Measurements from ENCODE around the gene ID2.
"Not testable (repeated sequence)": the region's sequence is repeated elsewhere in the genome, so short reads cannot be mapped to it uniquely, and the experiment has no call there.

The ID2 gene

DNA sequence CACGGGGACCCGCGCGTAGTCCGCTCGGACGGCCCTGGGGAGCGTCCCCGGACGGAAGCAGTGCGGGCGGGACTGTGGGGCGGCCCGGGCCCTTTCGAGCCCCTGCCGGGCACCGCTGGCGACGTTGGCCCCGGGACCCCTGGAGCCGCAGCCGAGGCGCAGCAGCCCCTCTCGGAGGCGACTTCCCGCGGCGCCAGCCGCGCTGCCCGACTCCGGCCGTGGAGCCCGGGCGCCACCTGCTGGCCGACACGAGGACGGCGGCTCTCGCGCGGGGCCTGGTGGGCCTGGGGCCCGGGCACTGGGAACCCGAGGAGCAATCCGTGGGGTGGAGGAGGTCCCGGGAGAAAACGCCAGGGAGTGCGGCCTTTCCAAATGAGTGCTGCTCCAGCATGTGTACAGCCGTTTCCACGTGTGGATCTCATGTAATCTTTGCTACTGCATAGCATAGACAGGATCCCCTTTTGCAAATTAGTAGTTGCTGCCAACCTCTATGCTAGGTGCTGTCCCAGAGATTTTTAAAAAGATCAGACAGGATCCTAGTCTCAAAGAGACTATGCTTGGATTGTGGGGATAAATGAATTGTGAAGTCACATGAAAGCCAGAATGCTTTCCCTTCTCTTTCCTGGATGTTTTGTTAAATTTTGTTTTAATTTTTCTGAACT, 4.0 kb downstream of the ID2 start:
- peak; percentile 29 to 81 for DNase-seq

DNA sequence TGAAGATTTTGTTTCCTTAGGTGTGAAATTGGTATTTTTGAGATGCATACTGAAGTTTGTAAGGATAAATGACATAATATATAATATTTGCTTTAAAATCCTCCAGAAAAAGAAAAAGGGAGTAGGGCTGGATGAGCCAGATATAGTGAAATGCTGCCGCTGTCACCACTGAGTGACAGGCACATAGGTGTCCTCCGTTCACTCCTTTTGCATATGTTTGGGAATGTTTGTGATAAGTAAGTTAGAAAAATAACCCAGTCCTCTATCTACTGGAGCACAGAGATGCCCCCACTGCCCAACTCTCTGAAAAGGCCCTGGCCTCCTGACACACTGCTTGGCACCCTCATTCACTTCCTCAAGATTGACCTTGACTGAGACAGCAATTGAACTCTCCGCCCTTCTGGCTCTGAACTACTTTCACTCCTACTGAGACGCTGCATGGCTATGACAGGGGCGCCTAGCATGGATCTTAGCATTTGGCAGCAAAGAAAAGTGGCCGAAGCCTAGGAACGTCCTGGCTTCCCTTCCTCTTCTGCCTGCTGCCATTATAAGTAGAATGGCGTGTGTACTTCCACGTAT, 10.1 kb downstream of the ID2 start:
- DNase-seq: no peak

DNA sequence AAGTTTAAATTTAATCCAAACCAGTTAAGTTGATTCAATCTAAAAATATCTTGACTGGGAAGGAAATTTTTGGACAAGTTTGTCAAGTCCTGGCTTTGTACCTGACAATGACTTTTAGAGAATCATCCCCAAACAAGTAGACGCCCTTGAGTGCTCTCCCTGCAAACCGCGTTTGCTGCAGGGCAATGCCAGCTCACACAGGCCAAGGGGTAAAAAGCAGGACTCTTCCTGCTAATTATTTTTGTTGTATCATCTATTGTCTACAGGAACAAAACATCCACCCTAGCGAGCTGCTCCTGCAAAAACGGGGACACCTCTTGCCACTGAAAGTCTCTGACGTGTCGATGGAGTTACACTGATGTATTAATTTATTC, 10.9 kb downstream of the ID2 start:
- DNase-seq: no peak

DNA sequence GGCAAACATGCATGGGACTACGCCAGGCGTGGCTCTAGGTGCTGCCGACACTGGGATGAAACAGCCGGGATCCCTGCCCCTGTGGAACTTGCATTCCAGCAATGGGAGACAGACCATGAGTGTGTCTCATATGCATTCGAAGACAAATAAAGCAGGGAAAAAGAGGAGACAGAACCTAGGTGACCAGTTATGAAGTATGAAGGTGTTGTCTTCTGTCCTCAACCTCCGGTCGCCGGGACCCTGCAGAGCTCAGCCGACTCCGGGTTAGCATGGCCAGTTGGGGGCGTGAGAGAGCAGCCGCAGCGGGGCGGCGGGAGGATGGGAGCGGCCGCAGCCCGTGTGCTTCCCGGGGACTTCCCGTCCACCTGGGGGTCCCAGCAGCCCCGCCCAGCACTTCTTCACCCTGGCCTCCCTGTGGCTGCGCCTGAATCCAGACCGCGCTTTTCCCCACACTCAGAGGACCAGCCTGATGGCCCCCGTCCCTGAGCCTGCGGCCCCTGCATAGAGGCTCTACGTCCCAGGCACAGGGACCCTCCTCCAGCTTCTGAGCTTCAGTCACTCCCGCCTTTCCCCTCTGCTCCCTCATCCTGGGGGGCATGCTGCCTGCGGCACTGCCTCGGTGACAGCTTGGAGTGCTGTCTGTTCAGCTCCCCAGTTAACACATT, 11.4 kb downstream of the ID2 start:
- DNase-seq: peak in 1 of 2 donors; percentile 34

DNA sequence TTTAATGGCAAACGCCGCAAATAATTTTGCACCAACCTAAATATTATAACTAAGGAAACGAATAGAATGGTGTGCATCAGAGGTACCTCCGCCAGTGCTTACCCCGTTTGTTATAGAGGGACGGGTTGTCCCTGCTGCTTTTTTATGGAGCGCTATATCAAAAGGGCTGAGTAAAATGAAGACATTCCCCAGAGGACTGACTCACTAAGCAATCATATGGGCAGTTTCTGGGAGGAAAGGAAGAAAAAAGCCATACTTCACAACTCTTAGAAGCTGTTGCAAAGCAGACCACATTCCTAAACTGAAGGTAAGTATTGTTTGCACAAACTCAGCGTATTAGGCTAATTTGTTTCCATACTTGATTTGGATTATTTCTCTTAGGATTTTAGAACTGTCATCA, 12.9 kb downstream of the ID2 start:
- DNase-seq: no peak

DNA sequence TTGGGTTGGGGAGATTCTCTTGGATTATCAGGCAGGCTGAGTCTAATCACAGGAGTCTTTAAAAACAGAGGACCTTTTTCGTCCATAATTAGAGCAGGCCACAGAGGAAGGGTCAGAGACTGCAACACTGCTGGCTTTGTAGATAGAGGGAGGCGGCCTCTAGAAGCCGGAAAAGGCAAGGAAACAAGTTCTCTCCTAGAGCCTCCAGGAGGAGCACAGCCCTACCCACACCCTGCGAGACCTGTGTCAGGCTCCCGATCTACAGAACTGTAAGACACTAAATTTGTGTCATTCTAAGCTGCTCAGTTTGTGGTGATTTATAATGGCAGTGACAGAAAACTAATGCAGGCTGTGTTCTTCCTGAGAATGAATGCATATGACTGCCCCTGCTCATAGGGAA, 15.3 kb downstream of the ID2 start:
- no peak for DNase-seq

DNA sequence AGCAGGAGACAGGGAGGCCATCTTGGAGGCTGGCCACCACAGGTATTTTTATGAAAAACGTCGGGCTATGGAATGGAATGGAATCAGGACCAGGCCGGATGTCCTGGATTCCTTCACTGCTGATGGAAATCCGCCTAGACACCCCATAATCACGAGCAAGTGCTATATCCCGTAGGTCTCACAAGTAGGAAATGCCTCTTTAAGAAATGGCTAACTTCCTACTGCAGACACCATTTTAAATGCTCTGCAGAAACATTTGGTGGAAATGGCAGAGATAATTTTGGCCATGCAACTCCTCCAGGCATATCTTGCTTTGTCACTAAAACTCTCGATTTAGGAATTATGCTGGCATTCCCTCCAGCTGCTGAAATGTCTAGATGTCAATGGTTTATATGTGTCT, 18.0 kb downstream of the ID2 start:
- no peak for DNase-seq

DNA sequence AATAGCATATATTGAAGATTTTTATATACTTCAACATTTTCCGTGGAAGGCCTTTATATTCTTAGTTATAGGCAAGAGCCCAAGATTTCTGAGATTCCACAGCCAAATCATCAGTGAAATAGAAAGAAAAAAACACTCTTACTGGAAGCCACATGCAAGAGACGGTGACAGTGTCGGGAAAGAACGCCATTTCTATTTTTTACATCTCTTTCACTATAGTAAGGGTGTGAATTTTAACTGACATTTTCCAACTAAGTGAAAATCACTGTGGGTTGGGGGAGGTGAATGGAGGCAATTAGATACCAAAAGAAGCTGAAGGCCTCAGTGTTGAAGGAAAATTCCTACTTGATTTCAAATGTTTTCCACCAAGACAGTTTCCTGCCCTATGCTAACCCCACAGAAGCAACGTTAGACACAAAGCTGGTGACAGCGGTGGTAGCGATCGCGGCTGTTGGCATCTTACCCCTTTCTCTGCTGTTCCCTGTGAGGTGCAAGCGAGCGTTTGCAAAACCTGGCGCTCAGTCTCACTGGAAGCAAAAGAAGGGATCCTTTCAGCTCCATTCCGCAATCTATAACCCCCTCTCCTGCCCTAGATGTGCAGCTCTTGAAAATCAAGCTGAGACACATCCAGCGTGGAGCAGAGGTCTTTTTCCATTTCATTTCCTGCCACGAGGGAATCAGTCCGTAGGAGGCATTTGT, 20.0 kb downstream of the ID2 start:
- no peak for DNase-seq

DNA sequence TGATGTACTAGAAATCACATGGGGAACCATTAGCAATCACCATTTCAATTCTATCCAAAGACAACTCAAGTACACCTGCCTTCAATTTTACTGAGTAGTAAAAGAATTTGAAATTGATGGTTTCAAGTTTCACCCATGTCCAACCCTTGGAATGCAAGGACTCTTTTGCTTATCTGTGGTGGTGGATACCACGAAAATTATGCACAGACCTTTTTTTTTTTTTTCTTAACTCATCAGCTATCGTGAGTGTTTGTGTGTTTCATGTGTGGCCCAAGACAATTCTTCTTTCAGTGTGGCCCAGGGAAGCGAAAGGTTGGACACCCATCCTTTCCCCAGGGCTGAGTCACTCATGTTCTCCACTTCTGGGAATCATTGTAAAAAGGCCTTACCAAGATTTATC, 23.1 kb downstream of the ID2 start:
- no peak for DNase-seq

DNA sequence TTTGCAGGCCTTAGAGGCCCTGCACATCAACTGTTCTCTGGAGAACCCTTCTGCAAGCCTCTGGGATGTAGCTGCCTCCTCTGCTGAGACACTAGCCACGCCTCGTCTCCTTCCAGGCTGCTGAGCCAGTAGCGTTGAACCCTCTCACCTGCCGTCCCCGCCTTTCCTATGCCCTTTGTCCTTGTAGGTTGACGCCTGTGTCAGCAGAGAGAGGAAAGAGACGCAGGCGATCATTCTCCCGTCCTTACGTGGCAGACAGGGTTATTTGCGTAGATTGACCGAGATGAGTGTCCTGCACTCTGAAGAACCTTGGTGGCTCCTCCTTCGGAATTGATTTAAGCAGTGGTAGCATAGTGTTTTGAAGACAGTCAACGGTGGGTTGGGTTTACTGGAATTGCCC, 27.8 kb downstream of the ID2 start:
- no peak for DNase-seq

DNA sequence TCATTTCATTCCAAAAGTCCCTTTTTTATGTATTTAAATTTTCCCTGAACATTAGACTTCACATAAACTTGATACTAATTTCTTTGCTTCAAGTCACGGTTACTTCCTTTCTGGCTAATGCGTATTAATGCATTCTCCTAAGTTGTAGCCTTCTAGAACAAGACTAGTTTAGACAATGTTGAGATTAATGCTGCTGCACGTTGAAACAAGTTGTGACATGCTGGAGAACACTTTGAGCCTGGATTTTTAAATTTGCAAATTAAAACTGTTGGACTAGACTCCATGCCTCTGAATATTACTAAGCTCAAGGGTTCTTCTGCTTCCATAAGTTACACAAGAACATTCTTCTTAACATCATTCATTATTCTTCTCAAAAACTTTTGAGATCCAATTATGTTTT, 29.1 kb downstream of the ID2 start:
- no peak for DNase-seq

DNA sequence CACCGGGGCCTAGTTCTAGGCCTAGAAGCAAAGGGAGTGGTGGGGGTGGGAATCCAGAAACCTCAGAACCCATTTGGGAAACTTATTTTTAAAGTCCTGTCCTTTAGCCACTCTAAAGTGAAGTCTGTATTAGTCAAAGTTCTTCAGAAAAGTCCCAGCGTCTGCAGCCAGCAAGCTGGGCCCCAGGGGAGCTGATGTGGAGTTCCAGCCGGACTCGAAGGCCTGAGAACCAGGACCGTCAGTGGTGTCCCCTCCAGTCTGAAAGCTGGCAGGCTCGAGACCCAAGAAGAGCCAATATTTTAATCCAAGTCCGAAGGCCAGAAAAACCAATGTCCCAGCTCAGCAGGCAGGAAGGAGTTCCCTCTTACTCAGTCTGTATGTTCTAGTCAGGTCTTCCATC, 32.4 kb downstream of the ID2 start:
- DNase-seq: no peak

DNA sequence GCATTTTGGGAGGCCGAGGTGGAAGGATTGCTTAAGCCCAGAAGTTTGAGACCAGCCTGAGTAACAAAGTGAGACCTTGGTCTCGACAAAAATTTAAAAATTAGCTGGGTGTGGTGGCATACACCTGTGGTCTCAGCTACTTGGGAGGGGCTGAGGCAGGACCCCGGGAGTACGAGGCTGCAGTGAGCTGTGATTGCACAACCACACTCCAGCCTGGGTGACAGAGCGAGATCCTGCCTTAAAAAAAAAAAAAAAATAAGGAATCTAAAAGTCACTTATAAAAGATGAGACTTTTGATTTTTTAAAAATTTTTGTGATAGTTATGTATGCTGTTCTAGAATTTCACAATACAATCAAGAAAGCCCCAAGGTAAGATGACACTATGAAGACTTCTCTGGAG, 33.1 kb downstream of the ID2 start:
- DNase-seq: no peak

DNA sequence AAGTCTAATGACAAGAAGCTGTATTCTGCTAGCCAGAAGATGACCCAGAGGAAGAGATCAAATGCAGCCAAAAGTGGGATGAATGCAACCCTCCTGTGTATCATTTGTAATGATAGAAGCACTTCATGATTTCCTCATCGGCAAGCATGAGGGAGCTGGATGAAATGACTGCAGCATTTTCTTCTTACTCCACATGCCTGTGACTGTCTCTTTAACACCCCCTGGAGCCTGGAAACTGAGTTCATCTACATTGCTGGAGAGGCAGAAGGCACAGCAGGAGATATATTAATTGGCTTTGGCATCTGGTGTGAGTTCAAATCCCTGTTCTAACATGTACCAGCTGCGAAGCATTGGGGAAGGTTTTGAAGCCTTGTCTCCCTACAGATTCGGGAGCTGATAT, 37.7 kb downstream of the ID2 start:
- no peak for DNase-seq

DNA sequence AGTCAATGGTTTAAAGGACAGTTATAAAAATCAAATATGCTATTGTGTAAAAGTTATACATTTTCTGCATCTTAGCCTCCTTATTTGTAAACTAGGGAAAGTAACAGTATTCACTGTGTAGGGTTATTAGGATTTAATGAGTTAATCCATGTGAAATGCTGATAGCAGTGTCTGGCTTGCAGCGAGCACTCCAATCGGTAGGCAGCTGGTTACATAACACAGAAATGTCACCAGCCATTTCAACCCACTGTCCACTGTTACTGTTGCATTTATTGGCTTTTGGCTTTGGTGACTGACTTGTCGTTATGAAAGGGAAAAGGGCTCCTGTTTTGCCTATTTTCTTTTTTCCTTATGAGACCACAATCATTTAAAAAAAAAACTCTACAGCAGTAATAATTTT, 38.9 kb downstream of the ID2 start:
- no peak for DNase-seq

DNA sequence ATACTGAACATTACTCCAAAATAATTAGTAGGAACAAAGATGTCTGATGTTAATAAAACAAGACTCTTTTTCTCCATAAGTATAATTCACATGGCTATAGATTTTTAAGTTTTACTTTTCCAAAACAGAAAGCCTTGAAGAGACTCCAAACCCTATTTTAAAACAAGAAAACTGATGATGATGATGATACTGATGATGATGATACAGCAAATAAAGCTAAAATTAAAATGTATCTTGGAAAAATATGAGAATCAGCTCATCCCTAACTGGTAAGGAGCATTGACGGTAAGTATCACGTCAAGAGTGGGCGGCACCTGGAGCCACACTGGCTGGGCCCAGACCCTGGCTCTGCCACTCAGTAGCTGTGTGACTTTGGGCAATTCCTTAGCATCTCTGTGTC, 39.6 kb downstream of the ID2 start:
- DNase-seq: no peak

DNA sequence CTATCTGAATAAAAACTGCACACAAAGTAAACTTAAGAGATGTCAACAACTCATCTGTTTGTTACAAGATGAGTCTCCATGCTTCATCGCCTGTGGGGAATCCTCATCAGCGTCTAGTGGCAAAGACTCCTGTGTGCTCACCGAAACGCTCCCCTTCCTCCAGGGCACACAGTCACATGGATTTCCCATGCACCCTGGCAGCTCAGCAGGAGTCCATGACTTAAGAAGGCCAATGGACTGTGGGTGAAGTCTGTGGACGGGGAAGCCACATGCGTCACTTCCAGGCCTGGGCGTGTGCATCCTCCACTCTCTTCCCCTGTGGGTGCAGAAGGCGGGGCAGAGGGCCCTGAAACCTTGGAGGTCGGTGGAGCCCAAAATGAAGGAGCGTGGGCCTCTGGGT, 41.1 kb downstream of the ID2 start:
- DNase-seq: no peak

DNA sequence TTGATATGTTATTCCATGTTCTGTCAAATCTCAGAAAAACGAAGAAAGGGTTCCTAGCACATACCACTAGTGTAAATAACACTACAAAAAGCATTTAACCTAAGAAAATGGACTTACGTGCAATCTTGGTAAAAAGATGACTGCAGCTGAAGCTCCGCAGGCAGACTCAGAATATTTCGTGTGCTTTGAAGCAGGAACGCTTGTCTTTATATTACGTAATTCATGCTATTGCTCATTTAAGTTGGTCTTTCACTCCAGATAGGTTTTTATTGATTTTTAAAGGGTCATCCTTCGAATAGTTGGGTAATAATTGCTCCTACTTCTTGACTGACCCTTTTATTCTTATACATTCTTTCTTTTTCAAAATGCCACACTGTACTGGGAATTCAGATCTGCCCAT, 44.0 kb downstream of the ID2 start:
- DNase-seq: no peak

DNA sequence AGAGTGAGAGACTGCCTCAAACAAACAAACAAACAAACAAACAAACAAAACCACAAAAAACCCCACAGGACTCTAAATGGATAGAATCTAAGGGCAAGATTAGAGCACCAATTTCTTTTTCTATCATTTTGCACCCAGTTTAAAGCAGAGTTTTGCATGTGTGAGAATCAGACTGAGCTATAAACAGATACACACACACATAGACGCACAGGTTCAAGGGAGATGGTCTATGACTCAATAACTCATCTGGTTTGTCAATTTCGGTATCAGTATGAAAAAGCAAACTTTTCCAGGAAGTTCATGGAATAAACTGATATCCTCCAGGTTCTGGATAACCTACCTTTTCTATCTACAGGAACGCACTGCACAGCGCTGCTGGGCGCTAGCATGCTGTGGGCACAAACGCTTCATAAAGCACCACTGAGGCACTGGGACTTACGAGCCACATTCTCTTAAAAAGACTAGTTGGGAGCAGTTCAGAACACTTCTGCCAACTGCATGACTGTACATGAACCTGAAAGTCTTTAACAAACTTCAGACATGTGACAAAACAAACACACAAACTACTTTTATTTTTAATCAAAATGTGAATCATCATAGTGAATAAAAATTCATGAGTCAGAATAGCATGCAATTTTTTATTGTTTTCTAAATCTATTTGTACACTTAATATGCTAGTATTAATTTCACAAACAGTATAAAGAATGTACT, 46.6 kb downstream of the ID2 start:
- DNase-seq: no peak

DNA sequence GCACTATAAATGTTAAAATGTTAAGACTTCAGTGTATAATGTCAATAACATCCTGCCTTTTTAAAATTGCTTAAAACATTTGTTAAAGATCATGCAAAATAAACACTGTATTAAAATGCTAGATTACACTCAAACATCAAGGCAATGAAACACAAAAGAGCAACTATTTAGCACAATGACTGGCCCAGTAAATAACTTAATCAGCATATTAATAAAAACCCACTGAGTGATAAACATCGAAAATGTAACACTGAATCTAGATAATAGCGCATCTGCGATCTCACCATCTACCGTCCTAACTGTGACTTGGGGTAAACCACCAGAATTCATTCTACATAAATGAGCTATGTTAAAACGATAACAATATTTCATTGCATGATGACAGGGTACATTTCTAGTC, 47.2 kb downstream of the ID2 start:
- DNase-seq: not testable (repeated sequence)

DNA sequence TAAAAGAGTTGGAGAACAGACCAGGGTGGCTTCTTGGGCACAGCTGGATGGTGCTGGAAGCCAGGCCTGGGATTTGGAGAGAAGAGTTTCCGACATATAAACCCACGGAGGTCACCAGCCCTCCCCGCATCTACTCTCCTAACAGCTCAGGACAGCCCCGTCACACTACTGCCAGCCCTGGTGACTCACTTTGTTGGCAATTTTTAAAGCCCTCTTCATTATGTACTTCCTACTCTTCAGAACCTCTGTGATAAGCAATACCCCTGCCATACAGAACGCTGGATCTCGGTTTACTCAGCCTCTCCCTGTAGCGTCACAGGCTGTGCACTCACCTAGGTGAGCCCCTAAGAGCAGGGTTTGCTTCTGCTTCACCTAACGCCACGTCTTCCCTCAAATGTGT, 48.1 kb downstream of the ID2 start:
- DNase-seq: no peak

DNA sequence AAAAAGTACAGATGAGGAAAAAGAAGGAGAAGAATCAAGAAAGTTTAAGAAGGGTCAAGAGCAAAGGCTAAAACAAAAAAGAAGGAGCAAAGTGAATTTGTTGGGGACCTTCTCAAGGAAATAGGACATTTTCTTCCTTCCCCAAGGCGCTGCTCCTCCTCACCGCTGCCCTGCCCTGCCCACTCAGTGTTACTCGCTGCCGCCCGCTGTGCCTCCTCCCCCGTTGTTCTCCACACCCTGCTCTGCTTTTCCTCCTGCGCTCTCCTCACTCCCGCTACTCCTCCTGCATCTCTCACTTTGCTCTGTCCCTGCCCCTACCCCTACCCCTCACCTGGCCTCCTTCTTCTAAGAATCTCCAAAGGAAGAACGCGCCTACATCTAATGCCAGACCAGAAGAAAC, 50.7 kb downstream of the ID2 start:
- DNase-seq: no peak

Data from inflammatory macrophage treated with lipopolysaccharide for 1 hour (primary cell).